PC-3 (cell line): Measurements from ENCODE around the gene DDC.

Experiments used
- CTCF ChIP-seq: fragments of 300-600 bp; sonication (generic); conservative IDR thresholded peaks from 2 replicates; pipeline ENCODE4 v1.5.1; 2017; ENCODE audit warnings: antibody characterized with exemption, low read depth, mild to moderate bottlenecking, low read length
- EZH2 ChIP-seq: fragments of 300-600 bp; sonication (generic); IDR thresholded peaks from one replicate; pipeline ENCODE4 v1.6.1; 2017; ENCODE audit warnings: antibody characterized with exemption, mild to moderate bottlenecking, low read length; ENCODE audit not compliant: unreplicated experiment

- TF ChIP-seq CTCF = no peak
- TF ChIP-seq EZH2 = no peak
These were observed 139.9 kb downstream of the DDC start for GRCh38 chr7:50425318-50425717.
